Breast epithelium (tissue), 4 donors: ENCODE measurements around the gene PGS1. TPM values are rescaled to one million over a fixed set of nuclear protein-coding genes. Genes with fewer than 3 reads are reported as not detected.

Experiments used
- DNase-seq, 2 donors: peaks; one replicate each; pipeline ENCODE4 v3.0.0-alpha.2; 2019; ENCODE audit warnings: low spot score in 2 of 2
- H3K27ac ChIP-seq, 2 donors: fragments of 200-600 bp; sonication (generic) in 1 of 2; one replicate each; pipeline ENCODE4 v1.5.1; 2016 to 2019; ENCODE audit warnings: mild to moderate bottlenecking in 1 of 2
- H3K27me3 ChIP-seq, 2 donors: fragments of 200-600 bp; sonication (generic) in 1 of 2; one replicate each; pipeline versions ENCODE4 v1.5.1 to v1.6.0; 2017 to 2019; ENCODE audit warnings: control low read depth in 1 of 2, mild to moderate bottlenecking in 1 of 2
- H3K36me3 ChIP-seq: fragments of 200-600 bp; one replicate; pipeline ENCODE4 v1.5.1; 2019
- H3K4me1 ChIP-seq, 2 donors: fragments of 200-600 bp; sonication (generic); one replicate each; pipeline ENCODE4 v1.5.1; 2016 to 2019; ENCODE audit warnings: control low read depth in 1 of 2
- H3K4me3 ChIP-seq, 3 donors: fragments of 200-600 bp; sonication (generic); 1 replicate in 2 of 3; 2 replicates in 1 of 3; pipeline ENCODE4 v1.5.1; 2016 to 2019; ENCODE audit warnings: mild to moderate bottlenecking in 3 of 3, moderate library complexity in 2 of 3
- H3K9me3 ChIP-seq, 2 donors: fragments of 200-600 bp; sonication (generic) in 1 of 2; one replicate each; pipeline ENCODE4 v1.5.1; 2016 to 2019; ENCODE audit warnings: control low read depth in 1 of 2
- CTCF ChIP-seq, 3 donors: fragments of 450-650 bp; IDR thresholded peaks; one replicate each; pipeline ENCODE4 v1.5.1; 2016 to 2017; ENCODE audit warnings: antibody characterized with exemption in 3 of 3, mild to moderate bottlenecking in 3 of 3, moderate library complexity in 3 of 3
- POLR2A ChIP-seq: fragments of 450-650 bp; IDR thresholded peaks from one replicate; pipeline ENCODE4 v1.6.1; 2016; ENCODE audit warnings: antibody characterized with exemption, mild to moderate bottlenecking, moderate library complexity
- POLR2AphosphoS5 ChIP-seq, 3 donors: sonication (generic); formaldehyde crosslinking; IDR thresholded peaks; one replicate each; pipeline ENCODE4 v1.6.1; 2017; ENCODE audit warnings: antibody characterized with exemption in 3 of 3
- intact Hi-C: fragments of 100-400 bp; cut with DNase I; formaldehyde crosslinking; loops from one replicate; pipeline ENCODE4 v1.15.1; 2023; ENCODE audit warnings: low total_unique reads
- total RNA-seq, 3 donors: library from RNA; depleted of rRNA; stranded (reverse); fragments of >200 nt; gene quantifications; one replicate each; pipeline ENCODE4 v1.1.0, GENCODE V29; 2016

PGS1 gene
- total RNA-seq, 3 donors from 2014 or later, result 33.9 to 58.7 (median 50.2) TPM

- TF ChIP-seq POLR2A, result no peak
- TF ChIP-seq POLR2AphosphoS5 (IDR thresholded peaks at IDR 0.05), result peak in 1 of 3 donors; percentile 20
- H3K27ac ChIP-seq, result peak overlapping the region; percentile 73 to 85
These were observed 18.2 kb downstream of the PGS1 start for GRCh38 chr17:78396441-78397337.

GRCh38 chr17:78397681-78398101 is 19.2 kb downstream of the PGS1 start:
- no peaks in the 10 kb centered on the region for H3K27me3 ChIP-seq
- peak overlapping the region; percentile 73 to 85 for H3K27ac ChIP-seq
- peak; percentile 64 to 82 for DNase-seq
- TF ChIP-seq POLR2A (no peak), POLR2AphosphoS5 (IDR thresholded peaks at IDR 0.05) (peak in 1 of 3 donors; percentile 13), CTCF (IDR thresholded peaks at IDR 0.05) (no peak)
- peaks cover 6% of the 10 kb centered on the region for H3K36me3 ChIP-seq
- H3K9me3 ChIP-seq, result no peaks in the 10 kb centered on the region
- intact Hi-C loops, result no loop called here
- no peak overlapping the region for H3K4me3 ChIP-seq
- H3K4me1 ChIP-seq, result peaks cover 4 to 15% of the 10 kb centered on the region in 2 donors

More at GRCh38 chr17:78396441-78397337, 18.2 kb downstream of the PGS1 start:
- DNase-seq, result peak in 1 of 2 donors; percentile 63
- H3K27me3 ChIP-seq, result no peaks in the 10 kb centered on the region
- H3K36me3 ChIP-seq, result peaks cover 6% of the 10 kb centered on the region
- no peak overlapping the region for H3K4me3 ChIP-seq
- peaks cover 4 to 15% of the 10 kb centered on the region in 2 donors for H3K4me1 ChIP-seq
- no peaks in the 10 kb centered on the region for H3K9me3 ChIP-seq
- intact Hi-C loops, result no loop called here

DNA sequence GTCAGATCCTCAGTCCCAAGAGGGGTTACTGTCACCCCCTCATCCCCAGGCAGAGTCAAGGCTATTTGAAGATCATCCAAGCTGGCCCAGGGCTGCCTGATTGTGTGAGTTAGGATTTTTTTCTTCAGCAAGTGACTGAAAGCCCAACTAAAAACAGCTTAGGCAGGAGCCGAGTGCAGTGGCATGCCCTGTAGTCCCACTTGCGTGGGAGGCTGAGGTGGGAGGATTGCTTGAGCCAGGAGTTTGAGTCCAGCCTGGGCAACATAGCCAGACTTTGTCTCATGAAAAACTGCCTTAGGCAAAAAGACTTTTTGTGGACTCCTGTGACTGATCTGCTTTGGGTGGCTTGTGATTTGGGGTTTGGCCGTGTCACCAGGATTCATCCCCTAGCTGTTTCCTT is 19.9 kb downstream of the PGS1 start:
- Histone ChIP-seq H3K4me3 (no peak overlapping the region), H3K36me3 (peaks cover 6% of the 10 kb centered on the region), H3K27ac (peak overlapping the region; percentile 73 to 85), H3K4me1 (peaks cover 4 to 15% of the 10 kb centered on the region in 2 donors), H3K9me3 (no peaks in the 10 kb centered on the region), H3K27me3 (no peaks in the 10 kb centered on the region)
- no peak for DNase-seq
- no peak for TF ChIP-seq POLR2A
- TF ChIP-seq POLR2AphosphoS5 (IDR thresholded peaks at IDR 0.05), result no peak
- TF ChIP-seq CTCF (IDR thresholded peaks at IDR 0.05), result no peak
- intact Hi-C loops, result no loop called here

DNA sequence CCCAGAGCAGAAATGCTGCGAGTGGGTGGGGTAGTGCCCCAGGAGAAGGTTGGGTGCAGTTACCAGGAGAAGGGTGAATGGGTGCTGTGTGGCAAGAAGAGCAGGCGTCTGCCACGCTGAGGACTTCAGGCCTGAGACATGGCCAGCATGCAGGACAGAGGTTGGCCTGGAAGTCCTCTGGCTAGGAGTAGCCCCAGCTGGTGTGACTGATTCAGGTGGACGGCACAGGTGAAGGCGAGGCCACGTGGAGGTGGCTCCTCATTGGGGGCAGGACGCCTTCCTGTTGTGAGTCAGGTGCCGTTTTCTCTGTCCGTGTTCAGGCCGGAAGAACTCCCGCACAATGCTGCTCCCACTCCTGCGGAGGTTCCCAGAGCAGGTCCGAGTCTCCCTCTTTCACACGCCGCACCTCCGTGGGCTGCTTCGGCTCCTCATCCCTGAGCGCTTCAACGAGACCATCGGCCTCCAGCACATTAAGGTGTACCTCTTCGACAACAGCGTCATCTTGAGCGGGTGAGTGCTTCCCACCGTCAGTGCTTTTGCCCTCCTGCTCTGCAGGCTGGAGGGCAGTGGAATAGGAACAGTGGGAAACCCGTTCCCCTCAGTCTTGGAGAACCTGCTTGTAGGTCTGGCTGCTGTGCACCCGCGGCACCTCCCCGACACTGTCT is 20.7 kb downstream of the PGS1 start:
- Histone ChIP-seq H3K27ac (peak overlapping the region; percentile 73 to 85), H3K4me1 (peaks cover 4 to 15% of the 10 kb centered on the region in 2 donors), H3K36me3 (peaks cover 6% of the 10 kb centered on the region), H3K9me3 (no peaks in the 10 kb centered on the region), H3K27me3 (no peaks in the 10 kb centered on the region), H3K4me3 (no peak overlapping the region)
- DNase-seq, result no peak
- intact Hi-C loops, result no loop called here
- TF ChIP-seq POLR2A, result no peak
- TF ChIP-seq POLR2AphosphoS5 (IDR thresholded peaks at IDR 0.05), result no peak
- TF ChIP-seq CTCF (IDR thresholded peaks at IDR 0.05), result no peak

DNA sequence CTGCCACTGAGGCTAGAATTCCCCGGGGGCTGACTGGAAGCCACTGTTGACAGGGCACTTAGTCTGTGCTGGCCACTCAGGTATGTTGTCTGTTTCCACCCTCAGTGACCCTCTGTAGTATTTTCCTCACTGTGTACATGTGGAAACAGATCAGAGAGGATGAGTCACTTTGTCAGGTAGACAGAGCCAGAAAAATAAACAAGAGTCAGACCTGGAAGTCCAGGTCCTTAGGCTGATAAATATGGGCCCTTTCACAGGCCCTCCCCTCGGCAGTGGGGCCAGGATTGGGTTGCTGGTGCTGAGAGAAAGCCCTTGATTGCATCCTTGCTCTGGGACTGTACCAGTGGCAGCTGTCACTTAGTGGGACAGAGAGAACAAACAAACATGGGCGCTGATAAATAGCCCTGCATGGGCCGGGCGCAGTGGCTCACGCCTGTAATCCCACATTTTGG is 21.3 kb downstream of the PGS1 start:
- Histone ChIP-seq H3K4me1 (peaks cover 4 to 15% of the 10 kb centered on the region in 2 donors), H3K4me3 (no peak overlapping the region), H3K36me3 (peaks cover 6% of the 10 kb centered on the region), H3K27ac (peak overlapping the region; percentile 29 to 85), H3K9me3 (no peaks in the 10 kb centered on the region), H3K27me3 (no peaks in the 10 kb centered on the region)
- TF ChIP-seq CTCF (IDR thresholded peaks at IDR 0.05) (no peak), POLR2AphosphoS5 (IDR thresholded peaks at IDR 0.05) (no peak), POLR2A (no peak)
- intact Hi-C loops, result no loop called here
- DNase-seq, result no peak
